Measurements from ENCODE around the gene TOMM34. TPM values are rescaled to one million over a fixed set of nuclear protein-coding genes. Genes with fewer than 3 reads are reported as not detected.

TOMM34 gene
- polyA plus RNA-seq, 3 donors = 6.4 to 9.1 (median 7.7) TPM

GRCh38 chr20:44938637-44939036, 21.6 kb downstream of the TOMM34 start:
- Mint-ChIP-seq H3K9me3 (no peaks in the 10 kb centered on the region), H3K27me3 (ENCODE audit: low read depth in 3 of 3) (peaks cover 0 to 2% (median 0%) of the 10 kb centered on the region in 3 donors), H3K36me3 (peaks cover 75 to 86% of the 10 kb centered on the region in 2 donors), H3K27ac (peak overlapping the region in 3 of 7 donors; percentile 0 to 73 (median 9)), H3K4me1 (no peaks in the 10 kb centered on the region), H3K4me3 (no peak overlapping the region)
- Histone ChIP-seq H4K20me1 (ENCODE audit: insufficient read depth, low read length) (no peaks in the 10 kb centered on the region), H3K9me3 (replicated peaks in 1 of 2; ENCODE audit: control insufficient read depth in 1 of 2, insufficient read depth in 1 of 2, low read length in 2 of 2) (no peaks in the 10 kb centered on the region), H3K4me3 (replicated peaks in 1 of 3; ENCODE audit: low read depth in 2 of 3, low read length in 3 of 3) (no peak overlapping the region), H3K4me1 (ENCODE audit: control insufficient read depth in 1 of 2, insufficient read depth in 2 of 2, low read length in 2 of 2) (no peaks in the 10 kb centered on the region), H2AFZ (ENCODE audit: insufficient read depth, low read depth, low read length, poor library complexity, severe bottlenecking) (no peak overlapping the region), H3K79me2 (ENCODE audit: insufficient read depth, low read length) (no peaks in the 10 kb centered on the region), H3K4me2 (replicated peaks; ENCODE audit: extremely low read depth, low read length, poor library complexity, severe bottlenecking) (no peak overlapping the region), H3K27me3 (ENCODE audit: control insufficient read depth in 2 of 2, insufficient read depth in 2 of 2, low read length in 2 of 2) (no peaks in the 10 kb centered on the region), H3K36me3 (replicated peaks in 1 of 2; ENCODE audit: control insufficient read depth in 1 of 2, insufficient read depth in 2 of 2, low read length in 2 of 2) (peaks cover 66 to 91% of the 10 kb centered on the region in 2 donors), H3K27ac (ENCODE audit: low read depth in 1 of 2, low read length in 2 of 2) (no peak overlapping the region), H3K9ac (ENCODE audit: insufficient read depth, low read length, poor library complexity, severe bottlenecking) (no peak overlapping the region)
- TF ChIP-seq CTCF (IDR thresholded peaks at IDR 0.05) = no peak
- WGBS (ENCODE audit: insufficient coverage) = 97% methylated on average over 3 of the region's 9 CpGs
- intact Hi-C loops (cut with micrococcal nuclease) = no loop called here
- DNase-seq = no peak

- peak overlapping the region in 1 of 7 donors; percentile 61 for H3K27ac Mint-ChIP-seq
Measured at GRCh38 chr20:44936510-44936909, 23.7 kb downstream of the TOMM34 start.

More at GRCh38 chr20:44936510-44936909, 23.7 kb downstream of the TOMM34 start:
- Mint-ChIP-seq H3K27me3 (ENCODE audit: low read depth in 3 of 3) (no peaks in the 10 kb centered on the region), H3K4me1 (no peaks in the 10 kb centered on the region), H3K36me3 (peaks cover 69 to 79% of the 10 kb centered on the region in 2 donors), H3K4me3 (no peak overlapping the region), H3K9me3 (no peaks in the 10 kb centered on the region)
- intact Hi-C loops (cut with micrococcal nuclease) = no loop called here
- Histone ChIP-seq H3K4me1 (ENCODE audit: control insufficient read depth in 1 of 2, insufficient read depth in 2 of 2, low read length in 2 of 2) (no peaks in the 10 kb centered on the region), H3K4me3 (replicated peaks in 1 of 3; ENCODE audit: low read depth in 2 of 3, low read length in 3 of 3) (no peak overlapping the region), H2AFZ (ENCODE audit: insufficient read depth, low read depth, low read length, poor library complexity, severe bottlenecking) (no peak overlapping the region), H3K9me3 (replicated peaks in 1 of 2; ENCODE audit: control insufficient read depth in 1 of 2, insufficient read depth in 1 of 2, low read length in 2 of 2) (no peaks in the 10 kb centered on the region), H3K27ac (ENCODE audit: low read depth in 1 of 2, low read length in 2 of 2) (no peak overlapping the region), H3K79me2 (ENCODE audit: insufficient read depth, low read length) (no peaks in the 10 kb centered on the region), H3K4me2 (replicated peaks; ENCODE audit: extremely low read depth, low read length, poor library complexity, severe bottlenecking) (no peak overlapping the region), H3K27me3 (ENCODE audit: control insufficient read depth in 2 of 2, insufficient read depth in 2 of 2, low read length in 2 of 2) (no peaks in the 10 kb centered on the region), H3K36me3 (replicated peaks in 1 of 2; ENCODE audit: control insufficient read depth in 1 of 2, insufficient read depth in 2 of 2, low read length in 2 of 2) (peaks cover 55 to 89% of the 10 kb centered on the region in 2 donors), H3K9ac (ENCODE audit: insufficient read depth, low read length, poor library complexity, severe bottlenecking) (no peak overlapping the region), H4K20me1 (ENCODE audit: insufficient read depth, low read length) (no peaks in the 10 kb centered on the region)
- TF ChIP-seq CTCF (IDR thresholded peaks at IDR 0.05) = no peak
- no peak for DNase-seq
- WGBS (ENCODE audit: insufficient coverage) = 93% methylated on average over 3 of the region's 10 CpGs

Data from CD14-positive monocyte (primary cell).